ENCODE data around the gene C1S.

DNA sequence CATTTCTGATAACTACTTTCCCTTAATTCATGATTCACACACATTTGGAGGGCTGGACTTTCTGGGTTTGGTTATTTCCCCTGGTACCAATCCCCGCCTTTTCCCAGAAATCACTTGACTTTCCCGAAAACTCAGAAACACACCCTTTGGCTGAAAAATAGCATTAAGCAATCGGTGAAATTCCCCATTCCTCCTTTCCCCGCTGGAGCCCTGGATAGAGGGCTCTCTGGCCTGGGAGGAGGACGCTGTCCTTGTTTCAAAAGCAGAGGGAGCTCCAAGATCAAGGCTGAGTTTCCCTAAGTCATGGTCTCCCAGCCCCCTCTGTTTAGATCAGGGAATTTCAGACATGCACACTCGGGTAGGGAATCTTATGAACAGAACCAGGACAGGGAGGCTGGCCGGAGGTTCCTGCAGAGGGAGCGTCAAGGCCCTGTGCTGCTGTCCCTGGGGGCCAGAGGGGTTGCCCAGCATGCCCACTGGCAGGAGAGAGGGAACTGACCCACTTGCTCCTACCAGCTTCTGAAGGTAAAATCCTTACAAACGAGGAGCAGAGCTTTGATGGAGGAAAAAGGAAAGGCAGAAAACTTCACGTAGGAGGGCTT, at the start of gene C1S:
- no peak for TF ChIP-seq USF1 (IDR thresholded peaks at IDR 0.05)
- TF ChIP-seq EP300 (IDR thresholded peaks at IDR 0.05; ENCODE audit: borderline replicate concordance): no peak
- no peak for TF ChIP-seq EGR1 (IDR thresholded peaks at IDR 0.05)
- TF ChIP-seq TEAD4 (IDR thresholded peaks at IDR 0.05): no peak
- TF ChIP-seq, protein P1, sequence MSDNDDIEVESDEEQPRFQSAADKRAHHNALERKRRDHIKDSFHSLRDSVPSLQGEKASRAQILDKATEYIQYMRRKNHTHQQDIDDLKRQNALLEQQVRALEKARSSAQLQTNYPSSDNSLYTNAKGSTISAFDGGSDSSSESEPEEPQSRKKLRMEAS (IDR thresholded peaks at IDR 0.05): no peak
- no peak for TF ChIP-seq CEBPB (IDR thresholded peaks at IDR 0.05)
- TF ChIP-seq YY1 (IDR thresholded peaks at IDR 0.05; ENCODE audit: low read depth): no peak
